Left ventricle myocardium superior (tissue), 1 donor: ENCODE measurements around the gene PCSK6. TPM values are rescaled to one million over a fixed set of nuclear protein-coding genes. Genes with fewer than 3 reads are reported as not detected.

Experiments
- ATAC-seq: fragments of 200-7000 bp; cut with Tn5 transposase; one replicate; pipeline ENCODE4 v1.9.1; 2020; ENCODE audit warnings: mild to moderate bottlenecking, moderate library complexity
- DNase-seq: peaks from one replicate; pipeline ENCODE4 v3.0.0-alpha.2; 2020
- intact Hi-C: fragments of 100-400 bp; cut with micrococcal nuclease; formaldehyde crosslinking; loops from one replicate; pipeline ENCODE4 v1.11.0; 2022
- total RNA-seq: library from RNA; stranded (reverse); fragmentation: NEBNext Ultra II Directional; extraction: Animal tissue kit (Norgen Biotek cat#: 25700); gene quantifications from one replicate; pipeline ENCODE4 v1.2.1, GENCODE V29; 2021
- donor health status: DM: no; HTN: yes; CAD: no; lungs with severe emphysema.

Gene PCSK6
- total RNA-seq, 1 donor from 2014 or later = 31.9 TPM

- no peak for DNase-seq
- intact Hi-C loops = no loop called here
- no peak for ATAC-seq
These were observed 35.7 kb upstream of the PCSK6 start for GRCh38 chr15:101525087-101525669.

DNA sequence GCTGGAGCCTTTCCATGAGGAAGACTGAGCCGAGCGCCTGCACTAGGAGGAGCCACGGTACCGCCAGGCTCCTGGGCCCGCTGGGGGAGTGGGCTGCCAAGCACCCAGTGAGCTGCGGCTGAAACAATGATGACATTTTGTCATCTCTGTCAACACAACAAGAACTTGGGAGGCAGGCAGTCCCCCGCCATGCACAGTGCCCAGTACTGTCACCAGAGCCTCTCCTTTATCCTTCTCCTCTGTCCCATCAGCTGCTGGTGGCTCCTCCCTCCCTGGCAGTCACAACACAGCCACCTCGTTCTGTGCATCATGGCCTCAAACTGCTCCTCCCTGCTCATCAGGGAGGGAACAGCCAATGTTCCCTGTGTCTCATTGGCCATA lies 34.0 kb upstream of the PCSK6 start:
- ATAC-seq = no peak
- no peak for DNase-seq
- intact Hi-C loops = no loop called here

GRCh38 chr15:101522621-101523559 lies 33.4 kb upstream of the PCSK6 start:
- ATAC-seq = no peak
- intact Hi-C loops = no loop called here
- no peak for DNase-seq

GRCh38 chr15:101522091-101522490 lies 32.6 kb upstream of the PCSK6 start:
- DNase-seq = no peak
- no peak for ATAC-seq

GRCh38 chr15:101521591-101521990 lies 32.1 kb upstream of the PCSK6 start:
- intact Hi-C loops = no loop called here
- DNase-seq = no peak
- no peak for ATAC-seq

More at GRCh38 chr15:101522091-101522490, 32.6 kb upstream of the PCSK6 start:
- intact Hi-C loops = no loop called here

DNA sequence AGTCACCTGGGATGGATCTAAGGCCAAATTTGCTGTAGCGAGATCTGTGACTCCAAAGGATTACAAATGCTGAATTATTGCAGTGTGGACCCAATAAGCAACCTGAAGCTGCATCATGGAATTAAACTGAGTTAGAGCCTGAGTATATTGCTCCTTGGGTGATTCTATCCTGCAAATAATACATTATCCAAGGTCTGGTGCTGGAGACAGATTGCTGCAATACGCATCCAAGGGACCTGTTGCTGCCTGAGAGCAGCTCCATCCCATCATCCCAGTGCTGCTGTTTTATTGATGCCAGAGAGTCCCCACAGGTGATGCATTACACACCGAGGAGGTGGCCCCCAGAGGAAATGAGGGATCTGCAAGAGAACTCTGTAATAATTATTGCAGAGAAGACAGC lies 31.6 kb upstream of the PCSK6 start:
- intact Hi-C loops = no loop called here
- no peak for ATAC-seq

DNA sequence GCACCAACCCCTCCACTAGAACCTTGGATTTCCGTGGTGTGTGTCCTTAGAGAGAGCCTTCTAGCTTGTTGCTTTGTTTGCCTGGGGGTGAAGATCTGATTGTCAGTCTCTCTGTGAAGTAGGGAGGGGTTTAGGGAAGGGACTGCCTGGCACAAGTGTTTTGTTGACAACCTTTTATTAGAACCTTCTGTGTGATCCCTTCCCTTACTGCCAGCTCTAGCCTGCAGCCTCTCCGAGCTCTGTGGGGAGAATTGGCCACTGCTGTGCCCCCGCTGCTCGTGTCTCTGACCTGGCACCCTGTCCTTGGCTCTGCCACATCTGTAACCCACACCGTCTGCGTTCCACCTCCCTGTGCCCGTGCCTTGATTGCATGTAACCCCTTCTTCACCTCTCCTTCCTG lies 30.9 kb upstream of the PCSK6 start:
- ATAC-seq (peak; percentile 43), DNase-seq (no peak)
- intact Hi-C loops = no loop called here

More for the DNA sequence above, 31.6 kb upstream of the PCSK6 start:
- no peak for DNase-seq

GRCh38 chr15:101517504-101517903 lies 28.0 kb upstream of the PCSK6 start:
- no peak for DNase-seq
- intact Hi-C loops = no loop called here

GRCh38 chr15:101514318-101514717 lies 24.8 kb upstream of the PCSK6 start:
- DNase-seq (no peak), ATAC-seq (no peak)
- intact Hi-C loops = no loop called here

More at GRCh38 chr15:101517504-101517903, 28.0 kb upstream of the PCSK6 start:
- ATAC-seq = no peak

GRCh38 chr15:101511717-101512116 lies 22.2 kb upstream of the PCSK6 start:
- no peak for ATAC-seq
- no peak for DNase-seq
- intact Hi-C loops = no loop called here

DNA sequence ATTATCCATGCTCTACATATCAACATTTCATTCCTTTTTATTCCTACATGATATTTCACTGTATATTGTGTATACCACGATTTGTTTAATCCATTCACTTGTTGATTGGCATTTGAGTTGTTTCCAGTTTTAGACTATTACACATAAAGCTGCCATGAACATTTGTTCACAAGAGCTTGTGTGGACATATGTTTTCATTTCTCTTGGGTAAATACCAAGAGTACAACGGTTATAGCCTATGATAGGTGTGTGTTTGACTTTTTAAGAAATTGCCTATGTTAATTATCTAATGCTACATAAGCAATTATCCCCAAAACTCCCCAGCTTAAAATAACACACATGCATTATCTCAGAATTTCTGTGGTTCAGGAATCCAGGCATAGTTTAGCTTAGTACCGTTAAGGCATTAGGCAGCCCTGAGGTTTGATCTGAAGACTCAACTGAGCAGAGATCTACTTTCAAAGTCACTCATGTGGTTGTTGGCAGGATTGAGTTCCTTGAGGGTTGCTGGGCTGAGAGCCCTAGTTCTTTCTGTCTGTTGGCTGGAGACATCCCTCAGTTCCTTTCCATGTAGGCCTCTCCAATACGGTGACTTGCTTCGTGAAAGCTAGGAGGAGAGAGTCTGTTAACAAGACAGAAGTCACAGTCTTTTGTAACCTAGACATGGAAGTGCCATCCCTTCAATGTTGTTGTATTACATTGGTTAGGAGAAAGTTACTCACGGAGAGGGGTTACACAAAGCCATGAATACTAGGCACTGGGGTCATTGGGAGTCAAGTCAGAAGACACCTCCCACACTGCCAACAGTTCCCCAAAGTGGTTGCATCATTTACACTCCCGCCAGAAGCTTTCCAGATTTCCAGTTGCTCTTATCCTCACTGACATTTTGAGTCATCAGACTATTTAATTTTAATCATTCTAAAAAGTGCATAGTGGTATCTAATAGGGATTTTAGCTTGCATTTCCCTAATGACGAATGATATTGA lies 21.0 kb upstream of the PCSK6 start:
- intact Hi-C loops = no loop called here
- DNase-seq (no peak), ATAC-seq (peak; percentile 72)

GRCh38 chr15:101509279-101509678 lies 19.8 kb upstream of the PCSK6 start:
- intact Hi-C loops = loop anchor here (10.0 kb wide), 1 partner anchor 204 kb away; no protein-coding TSS in a partner anchor
- ATAC-seq = no peak
- DNase-seq = no peak

DNA sequence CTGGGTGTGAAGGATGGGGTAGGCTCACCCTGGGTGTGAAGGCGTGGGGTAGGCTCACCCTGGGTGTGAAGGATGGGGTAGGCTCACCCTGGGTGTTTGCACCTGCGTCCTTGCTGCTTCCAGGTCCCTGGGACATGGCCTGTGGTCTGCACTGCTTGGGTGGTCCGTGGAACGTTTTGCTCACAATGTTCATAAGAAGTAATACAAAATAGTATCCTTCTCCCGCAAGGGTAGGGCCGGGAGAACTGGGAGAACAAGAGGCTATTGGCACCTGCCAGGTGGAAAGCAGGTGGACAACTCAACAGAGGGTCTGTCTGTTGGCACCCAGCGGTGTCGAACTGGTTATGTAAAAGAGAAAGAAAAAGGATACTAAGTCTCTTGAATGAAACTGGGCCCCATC lies 17.0 kb upstream of the PCSK6 start:
- ATAC-seq (no peak), DNase-seq (no peak)
- intact Hi-C loops = loop anchor here (10.0 kb wide), 1 partner anchor 202 kb away; no protein-coding TSS in a partner anchor

- ATAC-seq (no peak), DNase-seq (no peak)
- intact Hi-C loops = loop anchor here (10.0 kb wide), 1 partner anchor 201 kb away; no protein-coding TSS in a partner anchor
These were observed 16.3 kb upstream of the PCSK6 start for GRCh38 chr15:101505610-101506337.

GRCh38 chr15:101504866-101505609 lies 15.5 kb upstream of the PCSK6 start:
- intact Hi-C loops = loop anchor here (10.0 kb wide), 1 partner anchor 200 kb away; no protein-coding TSS in a partner anchor
- DNase-seq = no peak
- no peak for ATAC-seq

- intact Hi-C loops = loop anchor here (10.0 kb wide), 1 partner anchor 200 kb away; no protein-coding TSS in a partner anchor
- ATAC-seq (no peak), DNase-seq (no peak)
These were observed 14.9 kb upstream of the PCSK6 start for GRCh38 chr15:101504373-101504772.

GRCh38 chr15:101503296-101503599 lies 13.7 kb upstream of the PCSK6 start:
- DNase-seq (no peak), ATAC-seq (no peak)
- intact Hi-C loops = loop anchor here (10.0 kb wide), 1 partner anchor 198 kb away; no protein-coding TSS in a partner anchor
